GM20000 (cell line): ENCODE data around the gene IFT88.
A peak's percentile ranks its signal among the peaks of the same experiment; 100 is the strongest.

Source experiments
- DNase-seq: peaks from one replicate; pipeline ENCODE4 v3.0.0; 2012; ENCODE audit warnings: low spot score
- CTCF ChIP-seq: IDR thresholded peaks from 2 replicates; pipeline ENCODE4 v1.5.1; 2012; ENCODE audit warnings: mild to moderate bottlenecking, control low read depth; ENCODE audit errors: extremely low read depth, missing control alignments

Gene IFT88

DNA sequence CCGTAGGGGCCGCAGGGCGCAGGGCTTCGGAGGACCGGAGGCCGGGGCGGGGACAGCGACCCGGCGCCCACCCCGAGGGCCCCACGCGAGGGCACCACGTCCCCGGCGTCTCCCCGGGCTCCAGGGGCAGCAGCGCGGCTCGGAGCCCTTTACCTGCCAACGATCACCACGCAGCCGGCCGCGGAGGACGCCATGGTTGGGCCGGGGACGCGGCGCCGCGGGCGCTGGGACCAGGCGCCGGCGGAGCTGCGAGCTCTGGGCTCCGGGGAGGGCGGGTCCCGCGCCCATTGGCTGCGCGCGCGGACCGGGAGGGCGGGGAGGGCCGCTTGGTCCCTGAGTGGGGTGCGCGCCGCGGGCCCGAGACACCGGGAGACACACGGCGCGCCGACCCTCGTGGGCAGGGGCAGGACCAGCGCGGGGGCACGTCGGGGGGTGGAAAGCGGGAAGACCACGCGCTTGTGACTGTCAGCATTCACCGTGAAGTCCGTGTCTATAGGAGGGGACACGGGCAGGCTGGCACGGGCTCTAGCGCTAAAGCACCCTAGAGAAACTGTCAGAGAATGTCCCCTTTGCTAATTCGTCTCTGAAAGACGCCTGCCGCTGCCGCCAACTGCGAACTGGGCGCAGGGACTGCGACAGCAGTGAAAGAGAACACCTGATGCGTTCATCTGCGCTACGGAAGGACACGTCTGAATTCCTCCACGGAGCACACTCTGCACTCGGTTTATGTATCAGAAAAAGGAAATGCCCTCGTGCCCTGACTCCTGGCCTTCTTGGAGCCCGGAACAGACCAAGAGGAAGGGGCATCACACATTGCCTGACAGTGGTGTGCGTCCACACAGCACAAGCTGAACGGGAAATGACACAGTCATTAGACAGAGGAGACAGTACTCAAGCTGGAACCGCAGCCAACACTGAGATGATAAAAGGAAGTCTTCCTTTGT, 41.1 kb upstream of the IFT88 start, which contains the start of gene CRYL1:
CRYL1 (minus strand) TSS at position 257 of the 944 bp plus-strand sequence; CDS start at position 194, 63 bp downstream.
- peak; percentile 91 for DNase-seq
- TF ChIP-seq CTCF, result no peak

GRCh38 chr13:20526664-20527063, 40.3 kb upstream of the IFT88 start:
- DNase-seq, result no peak
- TF ChIP-seq CTCF, result no peak

DNA sequence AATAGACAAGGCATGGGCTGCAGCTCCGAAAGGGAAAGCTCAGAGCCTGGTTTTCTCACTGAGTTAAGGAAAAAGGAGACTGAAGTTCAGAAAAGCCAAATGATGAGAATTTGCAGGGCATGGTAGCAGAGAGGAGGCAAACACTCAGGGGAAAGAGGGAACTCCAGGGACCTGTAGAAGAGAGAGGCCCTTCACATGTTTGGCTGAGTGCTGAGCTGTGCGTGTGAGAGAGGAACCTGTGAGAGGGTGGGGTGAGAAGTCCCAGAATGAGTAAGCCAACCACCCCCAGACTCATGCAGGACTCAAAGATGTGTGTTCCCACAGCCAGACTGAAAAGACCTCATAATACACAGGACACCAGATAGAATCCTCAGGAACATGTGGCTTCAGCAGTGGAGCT, 38.5 kb upstream of the IFT88 start:
- no peak for TF ChIP-seq CTCF
- DNase-seq, result peak; percentile 63

- no peak for DNase-seq
- no peak for TF ChIP-seq CTCF
Observed at GRCh38 chr13:20534038-20534608, 32.8 kb upstream of the IFT88 start.

- no peak for DNase-seq
- TF ChIP-seq CTCF, result no peak
Observed at GRCh38 chr13:20536992-20537391, 30.0 kb upstream of the IFT88 start.

DNA sequence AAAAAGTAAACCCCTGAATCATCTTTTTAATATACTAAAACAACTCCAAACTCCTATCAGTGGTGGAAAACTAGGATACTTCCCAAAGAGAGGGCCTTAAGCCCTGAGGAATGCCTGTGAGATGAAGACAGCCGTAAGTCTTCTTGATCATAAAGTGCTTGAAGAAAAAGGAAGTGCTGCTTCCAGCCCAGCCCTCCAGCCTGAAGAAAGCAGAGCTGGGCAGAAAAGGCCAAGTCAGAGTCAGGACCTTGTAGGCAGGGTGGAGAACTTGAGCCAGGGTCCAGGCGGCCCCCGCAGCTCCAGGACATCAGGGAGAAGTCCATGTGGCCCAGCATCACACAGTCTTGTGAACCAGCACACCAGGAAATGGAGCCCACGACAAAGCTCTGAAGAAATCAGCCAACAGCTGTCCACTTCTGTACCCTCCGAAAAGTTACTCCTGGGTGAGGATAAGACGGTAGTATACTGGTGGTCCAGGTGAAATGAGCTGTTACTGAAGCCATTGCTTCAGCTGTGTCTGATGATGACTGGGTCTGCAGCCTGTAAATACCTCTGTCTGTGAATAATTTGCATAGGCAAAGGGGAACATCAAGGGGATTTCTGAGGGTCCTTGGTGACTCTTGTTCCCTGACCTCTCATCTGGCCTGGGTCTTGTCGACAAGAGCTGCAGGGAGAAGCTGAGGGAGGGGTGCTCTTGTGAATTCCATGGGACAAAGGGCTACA, 22.6 kb upstream of the IFT88 start:
- DNase-seq, result no peak
- no peak for TF ChIP-seq CTCF

- DNase-seq, result no peak
- no peak for TF ChIP-seq CTCF
Observed at GRCh38 chr13:20546556-20546955, 20.4 kb upstream of the IFT88 start.
